T-helper 2 cell treated with Interferon-gamma antibody and Interleukin-4, amounts not matched to agents 100 ng/mL and 5 ng/mL, for 36 hours (primary cell): ENCODE data around the gene GGCT. TPM values are rescaled to one million over a fixed set of nuclear protein-coding genes. Genes with fewer than 3 reads are reported as not detected.
"Not testable (repeated sequence)": the region's sequence is repeated elsewhere in the genome, so short reads cannot be mapped to it uniquely, and the experiment has no call there.

Source experiments
- intact Hi-C: fragments of 100-400 bp; cut with micrococcal nuclease; formaldehyde crosslinking; loops from one replicate; pipeline ENCODE4 v1.15.1; 2023
- total RNA-seq: library from RNA; stranded (reverse); gene quantifications from 2 replicates; pipeline ENCODE4 v1.2.3, GENCODE V29; 2022

Gene GGCT, protein sequence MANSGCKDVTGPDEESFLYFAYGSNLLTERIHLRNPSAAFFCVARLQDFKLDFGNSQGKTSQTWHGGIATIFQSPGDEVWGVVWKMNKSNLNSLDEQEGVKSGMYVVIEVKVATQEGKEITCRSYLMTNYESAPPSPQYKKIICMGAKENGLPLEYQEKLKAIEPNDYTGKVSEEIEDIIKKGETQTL
- 48.9 and 50.1 TPM in 2 replicates for total RNA-seq

DNA sequence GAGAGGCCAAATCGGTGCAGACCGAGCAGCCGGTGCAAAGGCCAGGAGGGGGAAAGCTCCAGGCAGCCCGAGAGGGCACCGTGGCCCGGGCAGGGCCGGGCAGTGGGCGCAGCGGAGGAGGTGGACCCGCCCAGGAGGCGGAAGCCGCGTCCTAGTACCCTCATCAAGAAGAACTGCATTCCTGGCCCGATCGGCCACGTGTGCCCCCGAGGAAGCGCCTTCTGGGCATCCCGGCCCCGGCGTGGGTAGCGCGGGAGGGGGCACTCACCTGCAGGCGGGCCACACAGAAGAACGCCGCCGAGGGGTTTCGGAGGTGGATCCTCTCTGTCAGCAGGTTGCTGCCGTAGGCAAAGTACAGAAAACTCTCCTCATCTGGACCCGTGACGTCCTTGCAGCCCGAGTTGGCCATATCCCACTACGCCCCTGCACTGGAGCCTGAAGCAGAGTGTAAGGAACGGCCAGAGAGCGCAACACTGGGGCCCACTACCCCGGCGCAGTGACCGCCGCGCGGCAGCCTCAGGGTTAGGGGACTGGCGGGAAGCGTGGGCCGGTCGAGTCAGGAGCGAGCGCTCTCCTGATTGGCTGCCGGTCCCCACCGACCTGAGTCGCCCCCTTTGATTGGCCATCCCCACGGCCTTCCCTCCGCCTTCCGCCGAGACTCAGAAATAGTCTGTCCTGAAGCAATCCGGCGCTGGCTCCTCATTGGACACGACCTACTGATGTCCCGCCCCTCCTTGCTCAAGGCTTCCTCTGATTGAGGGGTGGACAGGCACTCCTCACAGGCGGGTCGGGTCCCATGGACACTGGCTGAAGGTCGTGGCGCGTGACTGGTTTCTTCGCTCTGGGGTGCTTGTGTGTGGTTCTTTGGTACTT is at the start of gene GGCT:
Gene GGCT, minus strand, starts transcription at position 529 of the 873 bp plus-strand sequence. Its CDS starts 120 bp downstream, at position 409.
- intact Hi-C loops: loop anchor here (1.0 to 10.0 kb wide), 5 partner anchors 26 to 476 kb away; partner anchors contain the start of genes GARS1, NOD1, PLEKHA8 and ZNRF2

DNA sequence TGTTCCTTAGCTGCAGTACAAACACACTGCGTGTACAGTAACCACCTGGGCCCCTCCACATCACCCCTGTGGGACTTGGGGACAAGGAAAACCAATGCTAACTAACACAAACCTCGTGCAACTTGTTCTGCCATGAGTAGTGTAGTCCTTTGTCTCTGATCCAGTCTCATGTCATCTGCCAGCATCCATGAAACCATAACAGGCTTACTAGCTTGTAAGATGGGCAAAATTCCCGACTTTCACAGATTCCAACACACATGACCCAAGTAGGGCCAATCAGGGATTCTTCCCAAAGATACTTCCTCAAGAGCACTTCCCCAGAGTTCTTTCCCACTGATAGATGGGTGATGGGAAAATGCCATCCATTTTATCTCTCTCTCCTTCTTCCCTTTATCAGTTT is 48.9 kb upstream of the GGCT start:
- intact Hi-C loops: no loop called here

DNA sequence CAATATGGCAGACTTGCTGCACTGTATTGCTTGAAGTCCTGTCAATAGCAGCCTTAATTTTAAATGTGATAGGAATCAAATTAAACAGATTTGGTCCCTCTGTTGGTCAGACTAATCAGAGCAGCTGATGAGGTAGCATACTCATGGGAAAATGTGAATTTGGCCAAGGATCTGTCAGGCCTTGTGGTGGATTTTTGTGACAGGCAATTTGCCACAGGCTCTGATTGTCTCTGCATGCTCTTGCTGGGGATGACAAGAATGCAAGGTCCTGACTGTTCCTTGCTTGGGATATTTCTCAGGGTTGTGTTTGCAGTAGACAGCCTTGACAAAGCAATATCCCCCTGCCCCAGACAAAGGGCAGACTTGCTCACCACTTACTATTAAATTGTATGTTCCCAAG is 48.5 kb upstream of the GGCT start:
- intact Hi-C loops: no loop called here

DNA sequence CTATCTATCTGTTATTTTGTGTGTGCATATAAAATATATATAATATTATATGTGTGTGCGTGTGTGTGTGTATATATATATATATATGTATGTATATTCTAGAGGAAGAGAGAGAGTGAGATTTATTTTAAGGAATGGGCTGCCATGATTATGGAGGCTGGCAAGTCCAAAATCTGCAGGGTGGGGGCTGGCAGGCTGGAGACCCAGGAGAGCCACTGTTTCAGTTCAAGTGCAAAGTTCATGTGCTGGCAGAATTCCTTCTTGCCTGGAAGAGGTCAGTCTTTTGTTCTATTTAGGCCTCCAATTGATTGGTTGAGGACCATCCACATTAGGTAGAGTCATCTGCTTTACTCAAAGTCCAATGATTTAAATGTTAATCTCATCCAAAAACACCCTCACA is 47.7 kb upstream of the GGCT start:
- intact Hi-C loops: no loop called here

DNA sequence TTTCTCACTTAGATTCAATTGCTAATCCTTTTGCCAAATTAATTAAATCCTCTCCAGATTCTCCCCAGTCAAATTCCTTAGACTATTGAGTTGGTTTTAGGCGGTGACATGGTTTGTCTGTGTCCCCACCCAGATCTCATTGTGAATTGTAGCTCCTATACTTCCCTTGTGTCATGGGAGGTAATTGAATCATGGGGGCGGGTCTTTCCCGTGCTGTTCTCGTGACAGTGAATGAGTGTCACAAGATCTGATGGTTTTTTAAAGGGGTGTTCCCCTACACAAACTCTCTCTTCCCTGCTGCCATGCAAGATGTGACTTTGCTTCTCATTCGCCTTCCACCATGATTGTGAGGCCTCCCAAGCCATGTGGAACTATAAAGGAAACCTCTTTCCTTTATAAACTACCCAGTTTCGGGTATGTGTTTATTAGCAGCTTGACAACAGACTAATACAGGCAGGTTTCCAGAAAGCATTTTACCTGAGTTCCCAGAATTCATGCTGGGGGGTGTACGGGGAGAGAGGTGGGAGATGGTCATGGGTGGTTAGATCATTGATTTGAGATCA is 45.4 kb upstream of the GGCT start:
- intact Hi-C loops: loop anchor here (2.0 kb wide), 1 partner anchor 45 kb away; the partner anchor contains the start of gene GARS1

DNA sequence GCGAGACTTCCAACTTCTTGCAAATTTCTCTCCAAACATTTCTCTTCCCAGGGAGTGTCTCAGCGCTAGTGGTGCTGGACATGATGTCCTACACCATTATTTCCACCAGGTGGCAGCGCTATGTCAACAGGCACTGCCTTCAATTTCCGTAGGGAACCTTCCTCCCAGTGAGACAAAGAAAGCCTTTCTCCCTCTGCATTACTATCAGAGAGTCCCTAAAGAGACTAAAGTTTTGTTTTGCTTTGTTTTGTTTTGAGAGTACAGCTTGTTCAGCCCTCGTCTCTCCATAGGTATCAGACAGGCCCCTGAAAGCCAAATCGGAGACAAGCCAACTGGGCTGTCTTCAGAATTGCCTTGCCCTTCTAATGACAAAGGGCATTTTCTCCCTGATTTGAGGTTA is 44.2 kb upstream of the GGCT start:
- intact Hi-C loops: loop anchor here (1.0 to 2.0 kb wide), 2 partner anchors 15 to 46 kb away; partner anchors contain the start of gene GARS1

DNA sequence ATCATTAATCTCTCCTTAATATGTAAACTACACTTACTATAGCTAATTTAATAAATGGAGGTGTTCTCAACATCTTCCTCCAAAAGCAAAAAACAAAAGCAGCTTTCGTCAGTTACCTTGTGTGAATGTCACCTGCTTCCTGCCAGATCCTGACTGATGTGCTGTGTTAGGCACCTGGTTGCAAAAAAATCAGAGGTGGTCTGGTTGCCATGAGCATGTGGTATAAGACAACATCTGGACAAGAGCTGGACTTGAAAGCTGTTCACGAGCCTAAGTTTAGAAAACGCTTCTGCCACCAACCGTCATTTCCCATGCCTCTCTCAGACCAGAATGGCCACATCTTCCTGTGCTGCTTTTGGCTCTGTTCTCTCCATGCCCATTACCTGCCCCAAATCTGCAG is 42.0 kb upstream of the GGCT start:
- intact Hi-C loops: no loop called here

DNA sequence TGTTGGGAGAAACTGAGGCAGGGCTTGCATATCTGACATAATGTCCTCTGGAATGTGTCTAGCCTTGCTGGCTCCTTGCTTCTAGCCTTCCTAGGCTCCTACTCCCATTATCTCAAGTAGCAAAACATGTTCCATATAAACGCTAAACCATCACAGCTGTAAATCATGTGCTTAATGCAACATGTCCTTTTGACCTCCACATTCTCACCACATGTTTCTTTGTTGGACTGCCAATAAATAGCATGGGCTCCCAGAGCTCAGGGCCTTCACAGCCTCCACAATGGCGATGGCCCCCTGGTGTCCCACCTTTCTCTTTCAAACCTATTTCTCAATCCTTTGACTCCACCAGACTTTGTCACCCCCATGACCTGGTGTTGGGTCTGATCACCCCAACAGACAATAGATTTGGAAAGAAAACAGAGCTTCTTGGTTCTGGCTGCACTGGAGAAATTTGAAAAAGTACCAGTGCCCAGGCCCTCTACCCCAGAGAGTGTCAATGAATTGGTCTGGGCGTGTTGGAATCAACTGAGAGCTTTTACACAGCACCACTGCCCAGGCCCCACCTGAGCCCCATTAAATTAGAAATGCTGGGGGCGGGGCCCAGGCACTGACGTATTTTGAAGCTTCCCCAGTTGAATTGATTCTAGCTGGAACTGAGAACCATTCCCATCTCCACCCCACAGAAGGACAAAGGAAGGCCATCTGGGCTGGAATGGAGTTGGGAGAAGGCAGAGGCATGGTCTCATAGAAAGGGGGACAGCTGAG is 41.3 kb upstream of the GGCT start:
- intact Hi-C loops: no loop called here

DNA sequence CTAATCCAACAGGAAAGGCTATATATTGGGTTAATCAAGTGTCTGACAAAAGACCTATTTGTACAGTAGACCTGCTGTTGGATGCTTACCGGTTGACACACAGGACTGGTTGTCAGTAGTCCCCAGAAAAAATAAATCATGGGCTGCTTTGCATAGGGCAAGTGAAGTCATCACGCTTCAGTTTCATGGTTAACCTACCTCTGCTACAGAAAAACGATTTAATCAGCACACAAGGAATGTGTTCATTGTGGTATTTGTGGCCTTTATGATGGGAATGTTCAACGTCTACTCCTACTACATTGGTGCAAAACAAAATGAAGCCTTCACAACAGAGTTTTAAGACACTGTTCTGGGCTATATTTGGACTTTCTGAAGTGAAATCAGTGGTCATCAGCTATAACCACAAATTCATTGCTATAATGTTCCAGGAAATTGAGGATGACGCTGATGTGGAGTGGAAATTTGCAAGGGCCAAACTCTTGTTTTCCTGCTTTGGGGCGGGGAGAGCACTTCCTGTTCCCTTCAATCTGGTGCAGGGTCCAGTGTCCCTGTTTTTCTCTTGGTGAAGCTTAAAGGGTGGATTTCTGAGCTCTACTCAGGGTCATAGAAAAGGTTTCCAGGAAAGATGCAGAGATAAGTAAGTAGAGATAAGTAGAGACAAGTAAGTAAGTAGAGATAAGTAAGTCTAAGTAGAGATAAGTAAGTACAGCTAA is 39.3 kb upstream of the GGCT start:
- intact Hi-C loops: no loop called here

DNA sequence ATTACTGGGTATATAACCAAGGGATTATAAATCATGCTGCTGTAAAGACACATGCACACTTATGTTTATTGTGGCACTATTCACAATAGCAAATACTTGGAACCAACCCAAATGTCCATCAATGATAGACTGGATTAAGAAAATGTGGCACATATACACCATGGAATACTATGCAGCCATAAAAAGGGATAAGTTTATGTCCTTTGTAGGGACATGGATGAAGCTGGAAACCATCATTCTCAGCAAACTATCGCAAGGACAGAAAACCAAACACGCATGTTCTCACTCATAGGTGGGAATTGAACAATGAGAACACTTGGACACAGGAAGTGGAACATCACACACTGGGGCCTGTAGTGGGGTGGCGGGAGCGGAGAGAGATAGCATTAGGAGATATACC is 38.5 kb upstream of the GGCT start:
- intact Hi-C loops: not testable (repeated sequence)

DNA sequence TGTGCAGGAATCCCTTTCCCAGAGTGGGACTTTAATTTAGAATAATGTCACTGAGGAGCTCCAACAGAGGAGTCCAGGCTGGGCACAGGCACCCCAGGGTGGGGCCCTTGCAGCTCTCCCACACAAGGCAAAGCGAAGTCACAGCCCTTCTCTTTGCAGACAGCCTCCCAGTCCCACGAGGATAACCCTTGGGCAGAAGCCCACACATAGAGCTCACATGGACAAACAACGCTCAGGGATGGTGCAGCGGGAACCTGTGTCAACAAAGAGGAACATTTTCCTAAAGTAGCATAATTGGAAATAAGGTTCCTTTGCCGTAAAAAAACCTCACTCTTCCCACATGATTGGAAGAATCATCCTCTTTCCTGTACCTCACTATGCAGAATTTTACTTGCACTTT is 29.3 kb upstream of the GGCT start:
- intact Hi-C loops: no loop called here

DNA sequence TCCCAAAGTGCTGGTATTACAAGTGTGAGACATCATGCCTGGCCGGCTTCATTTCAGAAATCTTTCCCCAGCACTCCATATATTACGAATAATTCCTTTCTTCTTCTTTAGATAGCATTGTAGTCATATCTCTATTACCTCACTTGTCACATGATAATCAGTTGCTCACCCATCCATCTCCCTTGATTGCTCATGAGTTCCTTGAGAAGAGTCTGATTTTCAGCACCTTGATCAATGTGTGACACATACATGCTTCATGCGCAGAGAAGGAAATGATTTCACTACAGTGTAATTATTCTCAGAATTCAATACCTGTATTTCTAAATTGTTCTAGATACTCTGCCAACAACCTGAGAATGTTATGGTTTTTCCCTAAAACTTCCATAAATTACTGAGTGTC is 26.7 kb upstream of the GGCT start:
- intact Hi-C loops: no loop called here

DNA sequence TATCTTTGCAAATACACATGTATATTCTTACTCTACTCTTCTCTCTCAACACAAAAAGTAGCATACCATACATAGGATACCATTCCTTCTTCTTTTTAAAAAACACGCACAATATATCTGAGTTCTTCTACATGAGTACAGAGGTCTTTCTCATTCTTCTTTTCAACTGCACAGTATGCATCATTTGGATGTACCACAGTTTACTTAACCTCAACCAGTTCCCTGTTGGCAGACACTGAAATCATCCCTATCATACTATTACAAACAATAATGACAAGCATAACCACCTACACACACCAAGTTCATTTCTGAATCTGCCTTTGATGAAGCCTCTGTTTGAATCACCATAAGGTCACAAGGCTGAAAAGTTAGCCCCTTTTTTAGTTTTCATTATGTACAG is 25.7 kb upstream of the GGCT start:
- intact Hi-C loops: no loop called here

DNA sequence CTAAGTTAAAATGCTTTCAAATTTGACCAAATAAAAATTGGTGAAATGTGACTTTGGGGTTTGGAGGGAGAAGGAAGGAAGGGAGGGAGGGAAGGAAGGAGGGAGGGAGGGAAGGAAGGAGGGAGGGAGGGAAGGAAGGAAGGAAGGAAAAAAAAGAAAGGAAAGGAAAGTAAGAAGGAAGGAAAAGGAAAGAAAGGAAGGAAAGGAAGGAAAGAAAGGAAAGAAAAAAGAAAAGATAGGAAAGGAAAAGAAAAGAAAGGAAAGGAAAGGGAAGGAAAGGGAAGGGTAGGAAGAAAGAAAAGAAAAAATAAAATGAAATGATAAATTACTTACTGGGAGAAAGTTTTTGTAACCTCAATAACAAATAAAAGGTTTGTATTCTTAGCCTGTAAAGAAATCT is 24.1 kb upstream of the GGCT start:
- intact Hi-C loops: no loop called here

DNA sequence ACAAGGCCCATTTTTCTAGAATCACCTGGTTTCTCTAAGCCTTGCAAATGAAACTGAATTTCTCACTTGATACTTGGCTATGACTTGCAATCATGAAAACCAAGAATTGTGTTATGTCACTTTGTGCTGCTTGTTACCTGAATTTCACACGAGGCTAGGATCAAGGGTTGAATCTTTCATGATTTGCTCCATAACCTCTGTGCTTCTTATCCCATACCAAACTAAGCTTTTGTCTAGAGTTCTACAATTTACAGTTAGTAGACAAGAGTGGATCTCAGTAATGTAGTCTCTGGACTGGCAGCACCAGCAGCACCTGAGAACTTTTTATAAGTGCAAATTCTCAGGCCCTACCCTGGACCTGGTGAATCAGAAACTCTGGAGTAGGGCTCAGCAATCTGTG is 22.7 kb upstream of the GGCT start:
- intact Hi-C loops: not testable (repeated sequence)

DNA sequence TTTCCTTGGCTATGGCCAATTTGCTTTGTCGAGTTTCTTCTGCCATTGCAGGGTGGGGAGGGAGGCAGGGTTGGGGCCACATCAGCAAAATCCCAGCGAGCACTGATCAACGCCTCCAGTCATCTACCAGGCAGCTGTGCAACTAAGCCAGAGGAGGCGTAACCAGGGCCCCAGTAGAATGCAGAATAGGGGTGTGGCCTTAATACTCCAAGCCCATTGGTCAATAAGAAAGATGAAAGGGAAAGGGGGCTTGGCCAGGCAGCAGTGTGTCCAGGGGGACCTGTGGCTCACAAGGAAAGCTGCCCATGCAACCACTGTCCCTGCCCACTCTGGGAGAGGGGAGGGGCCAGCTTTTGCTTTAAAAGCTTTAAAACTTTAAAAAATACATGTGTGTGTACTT is 21.5 kb upstream of the GGCT start:
- intact Hi-C loops: no loop called here

DNA sequence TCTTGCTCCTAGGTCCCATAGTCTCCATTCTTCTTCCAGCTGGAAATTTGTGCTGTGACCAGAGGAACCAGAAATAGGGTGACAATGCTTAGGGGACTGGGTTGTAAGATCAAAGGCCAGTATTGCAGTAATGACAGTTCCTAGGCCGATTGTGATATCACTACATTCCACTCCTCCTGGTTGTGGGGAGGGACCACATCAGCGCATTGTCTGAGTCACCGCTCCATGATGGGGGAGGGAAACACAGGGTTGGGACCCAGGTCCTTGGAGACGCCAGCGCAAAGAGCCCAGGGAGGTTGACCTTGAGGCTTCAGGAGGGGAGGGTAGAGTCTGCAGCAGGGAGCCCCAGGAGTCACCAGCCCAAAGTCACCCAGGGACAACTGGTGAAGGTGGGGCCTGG is 20.8 kb upstream of the GGCT start:
- intact Hi-C loops: no loop called here

DNA sequence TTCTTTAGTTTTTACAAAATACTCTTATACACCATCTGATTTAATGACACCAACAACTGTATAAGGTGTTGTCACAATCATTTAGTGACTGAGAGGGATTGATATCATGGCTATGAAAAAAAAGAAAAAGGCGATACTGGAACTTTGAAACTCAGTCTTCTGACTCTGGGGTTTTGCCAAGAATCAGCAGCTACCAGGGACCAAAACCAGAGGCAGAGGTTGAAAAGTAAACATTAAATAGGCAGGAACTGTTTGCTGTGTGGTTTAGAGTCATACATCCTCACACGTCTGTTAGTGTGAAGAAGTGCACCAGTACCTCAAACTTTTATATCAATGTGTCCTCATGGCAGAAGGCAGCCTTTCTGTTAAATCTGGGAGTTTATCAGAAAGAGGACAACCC is 19.9 kb upstream of the GGCT start:
- intact Hi-C loops: no loop called here

DNA sequence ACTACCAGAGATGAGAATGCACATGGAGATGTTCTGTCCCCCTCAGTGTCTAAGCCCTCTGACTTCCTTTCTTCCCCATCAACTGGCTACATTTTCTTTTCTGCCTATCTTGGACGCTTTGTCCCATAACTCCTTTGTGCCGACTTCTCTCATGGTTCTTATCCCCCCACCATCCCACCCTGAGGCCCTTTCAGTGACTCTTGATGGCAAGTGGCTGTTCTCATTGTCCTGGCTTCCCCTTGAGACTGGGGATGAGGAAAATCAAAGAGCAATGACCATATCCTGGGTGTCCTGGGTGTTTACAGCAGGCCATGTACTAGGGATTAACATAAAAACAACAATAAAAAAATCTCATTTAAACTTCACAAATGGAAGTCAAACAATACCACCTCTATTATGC is 18.8 kb upstream of the GGCT start:
- intact Hi-C loops: no loop called here

DNA sequence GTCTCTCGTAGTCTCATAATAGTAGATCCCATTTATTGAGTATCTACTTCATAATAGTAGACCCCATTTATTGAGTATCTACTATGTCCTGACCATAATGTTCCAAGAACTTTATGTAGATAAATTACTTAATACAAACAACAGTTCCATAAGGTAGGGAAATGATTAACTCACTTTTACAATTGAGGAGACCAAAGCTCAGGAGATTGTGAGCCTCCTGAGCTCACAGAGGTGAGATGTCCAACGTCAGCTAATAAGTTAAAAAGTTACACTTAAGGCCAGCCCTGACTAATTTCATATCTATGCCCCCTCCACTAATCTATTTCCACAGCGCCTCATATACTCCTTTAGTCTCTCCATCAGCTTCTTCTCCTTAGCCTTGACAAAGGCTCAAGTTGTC is 17.5 kb upstream of the GGCT start:
- intact Hi-C loops: no loop called here

DNA sequence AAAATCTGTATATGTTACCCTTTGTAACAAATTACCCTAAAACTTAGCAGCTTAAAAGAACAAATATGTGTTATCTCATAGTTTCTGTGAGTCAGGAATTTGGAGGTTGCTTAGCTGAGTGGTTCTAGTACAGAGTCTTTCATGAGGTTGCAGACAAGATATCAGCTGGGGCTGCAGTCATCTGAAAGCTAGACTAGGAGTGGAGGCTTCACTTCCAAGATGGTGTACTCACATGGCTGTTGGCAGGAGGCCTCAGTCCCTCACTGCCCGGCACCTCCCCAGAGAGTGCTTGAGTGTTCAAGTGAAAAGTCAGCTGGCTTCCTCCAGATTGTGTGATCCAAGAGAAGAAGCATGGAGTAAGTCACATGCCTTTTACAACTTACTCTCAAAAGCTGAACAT is 16.9 kb upstream of the GGCT start:
- intact Hi-C loops: no loop called here
